Measurements from ENCODE around the gene ALG5.

ALG5 gene

DNA sequence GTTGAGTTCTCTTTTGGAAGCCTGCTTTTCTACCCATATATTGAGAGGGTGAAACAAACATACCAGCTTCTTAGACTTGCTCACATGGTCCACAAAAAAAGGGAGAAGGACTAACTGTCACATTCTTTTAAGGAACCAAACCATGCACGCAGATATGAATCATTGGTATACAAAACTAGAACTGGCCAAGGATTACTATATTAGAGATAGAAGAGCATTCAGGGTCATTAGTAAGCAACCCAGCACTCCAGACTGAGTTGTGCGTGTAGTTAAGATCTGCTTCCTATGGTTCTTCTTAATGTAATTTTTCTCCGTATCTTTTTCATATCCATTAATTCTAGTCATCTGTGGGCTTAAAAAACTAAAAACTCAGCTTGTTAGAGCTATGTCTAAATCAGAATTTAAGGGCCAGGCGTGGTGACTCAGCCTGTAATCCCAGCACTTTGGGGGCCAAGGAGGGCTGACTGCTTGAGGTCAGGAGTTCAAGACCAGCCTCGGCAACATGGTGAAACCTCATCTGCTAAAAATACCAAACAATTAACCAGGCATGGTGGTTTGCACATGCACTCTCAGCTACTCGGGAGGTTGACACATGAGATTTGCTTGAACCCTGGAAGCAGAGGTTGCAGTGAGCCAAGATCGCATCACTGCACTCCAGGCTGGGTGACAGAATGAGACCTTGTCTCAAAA is 19.6 kb downstream of the ALG5 start:
- DNase-seq (ENCODE audit: low read depth), result no peak

- DNase-seq (ENCODE audit: low read depth), result no peak
These were observed 24.0 kb downstream of the ALG5 start for GRCh38 chr13:36975172-36975571.

- DNase-seq (ENCODE audit: low read depth), result no peak
These were observed 25.4 kb downstream of the ALG5 start for GRCh38 chr13:36973621-36974295.

- DNase-seq (ENCODE audit: low read depth), result no peak
These were observed 26.1 kb downstream of the ALG5 start for GRCh38 chr13:36973009-36973408.

DNA sequence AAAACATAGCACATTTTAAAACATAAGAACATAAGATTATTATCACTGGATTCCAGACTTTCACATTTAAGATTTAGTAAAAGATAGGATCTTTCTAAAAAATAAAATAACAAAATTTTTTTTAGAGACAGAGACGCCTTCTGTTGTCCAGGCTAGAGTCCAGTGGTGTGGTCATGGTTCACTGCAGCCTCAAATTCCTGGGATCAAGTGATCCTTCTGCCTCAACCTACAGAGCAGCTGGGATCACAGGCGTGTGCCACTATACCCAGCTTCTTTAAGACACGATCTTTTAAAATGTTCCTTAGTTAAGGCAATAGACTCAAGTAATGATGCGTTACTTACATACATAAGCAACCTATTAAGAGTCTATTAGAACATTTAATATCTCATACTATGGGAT is 32.7 kb downstream of the ALG5 start:
- DNase-seq (ENCODE audit: low read depth), result no peak

- DNase-seq (ENCODE audit: low read depth), result no peak
These were observed 33.4 kb downstream of the ALG5 start for GRCh38 chr13:36965767-36966166.

DNA sequence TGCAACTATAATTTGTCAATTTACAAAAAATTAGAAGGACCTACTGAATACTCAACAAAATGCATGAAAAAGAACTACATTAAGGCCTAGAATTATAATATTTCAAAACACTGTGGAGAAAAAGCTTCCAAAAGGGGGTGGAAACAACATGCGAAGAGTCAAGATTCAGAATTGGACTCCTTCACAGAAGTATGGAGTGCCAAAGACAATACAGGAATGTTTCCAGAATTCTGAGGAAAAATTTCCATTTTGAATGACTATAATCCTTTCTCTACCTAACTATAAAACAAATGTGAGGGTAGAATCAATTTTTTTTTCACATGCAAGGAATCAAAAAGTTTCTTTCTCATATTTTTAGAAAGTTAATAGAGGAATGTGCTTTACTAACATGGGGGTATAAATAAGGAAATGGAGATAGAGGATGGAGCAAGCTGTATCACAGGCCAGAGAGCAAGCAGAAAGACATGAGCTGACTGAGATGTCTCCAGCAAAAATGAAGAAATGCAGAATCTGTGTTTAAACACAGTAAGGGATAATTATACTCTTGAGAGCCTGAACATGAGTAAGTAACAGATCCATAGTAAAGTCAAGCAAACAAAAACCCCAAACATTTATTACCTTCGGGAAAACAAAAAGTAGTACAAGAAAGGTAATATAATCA is 39.6 kb downstream of the ALG5 start:
- no peak for DNase-seq (ENCODE audit: low read depth)

DNA sequence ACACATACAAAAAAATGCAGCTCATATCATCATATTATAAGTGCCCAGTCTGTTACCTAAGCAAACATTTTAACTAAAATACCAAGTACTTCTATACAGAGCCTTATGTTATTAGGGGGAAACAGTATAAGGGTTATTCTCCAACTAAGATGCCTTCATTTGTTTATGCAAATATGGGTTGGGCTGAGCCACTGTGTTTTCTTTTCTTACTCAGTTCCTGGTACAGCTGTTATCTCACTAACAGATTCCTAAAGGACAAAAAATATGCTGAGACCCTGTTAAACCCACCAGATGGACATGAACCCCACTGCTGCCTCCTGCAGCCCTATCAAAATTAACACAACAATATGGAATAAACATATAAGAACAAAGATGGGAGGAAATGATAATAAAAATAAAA is 44.6 kb downstream of the ALG5 start:
- DNase-seq (ENCODE audit: low read depth), result no peak

DNA sequence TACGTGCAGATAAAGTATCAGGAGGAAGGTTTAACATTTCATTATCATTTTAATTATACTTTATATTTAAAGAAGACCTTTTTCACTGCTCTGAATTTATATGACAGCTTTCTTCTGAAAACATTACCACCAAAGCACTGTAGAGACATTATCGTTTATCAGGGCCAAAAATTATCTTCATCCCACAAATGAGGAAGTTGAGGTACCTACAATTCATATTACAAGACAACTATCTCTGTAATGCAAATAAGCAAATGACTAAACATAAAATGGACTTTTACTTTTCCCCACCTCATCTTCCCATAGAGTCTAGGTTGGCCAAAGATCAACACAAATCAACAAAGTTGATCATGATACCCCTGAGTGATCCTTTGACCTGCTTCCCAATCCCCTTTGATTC is 48.2 kb downstream of the ALG5 start:
- DNase-seq (ENCODE audit: low read depth), result no peak

- DNase-seq (ENCODE audit: low read depth), result no peak
These were observed 48.8 kb downstream of the ALG5 start for GRCh38 chr13:36950330-36950729.

DNA sequence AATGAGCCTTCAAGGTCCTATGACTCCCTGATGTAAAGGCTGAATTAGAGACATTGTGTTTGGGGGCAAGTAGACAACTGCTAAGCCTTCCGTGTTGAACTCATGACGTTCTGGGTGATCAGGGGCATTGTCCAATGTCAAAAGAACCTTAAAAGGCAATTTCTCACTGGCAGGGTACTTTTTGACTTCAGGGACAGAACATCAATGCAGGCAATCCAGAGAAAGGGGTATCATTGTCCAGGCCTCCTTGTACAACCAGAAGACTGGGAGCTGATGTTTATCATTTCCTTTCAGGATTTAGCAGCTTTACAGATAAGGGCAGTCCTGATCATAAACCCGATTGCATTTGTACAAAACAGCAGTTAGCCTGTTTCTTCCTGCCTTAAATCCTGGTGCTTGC is 54.1 kb downstream of the ALG5 start:
- no peak for DNase-seq (ENCODE audit: low read depth)

DNA sequence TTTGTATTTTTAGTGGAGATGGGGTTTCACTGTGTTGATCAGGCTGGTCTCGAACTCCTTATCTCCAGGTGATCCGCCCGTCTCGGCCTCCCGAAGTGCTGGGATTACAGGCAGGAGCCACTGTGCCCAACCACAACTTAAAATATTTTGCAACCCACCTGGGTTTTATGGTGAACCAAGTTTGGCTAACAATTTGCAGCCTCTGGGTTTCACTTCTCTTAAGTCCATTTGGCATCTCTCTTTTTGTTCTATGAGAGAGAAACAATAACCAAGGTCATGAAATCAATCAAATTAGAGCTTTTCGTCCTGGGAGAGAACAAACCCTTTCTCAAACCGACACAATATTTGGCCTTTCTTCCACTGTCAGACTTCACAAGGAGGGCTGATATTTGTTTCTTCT is 73.5 kb downstream of the ALG5 start:
- DNase-seq (ENCODE audit: low read depth), result no peak

- no peak for DNase-seq (ENCODE audit: low read depth)
These were observed 75.1 kb downstream of the ALG5 start for GRCh38 chr13:36924001-36924400.

GRCh38 chr13:36921631-36922301 is 77.4 kb downstream of the ALG5 start:
- no peak for DNase-seq (ENCODE audit: low read depth)

GRCh38 chr13:36920616-36921185 is 78.4 kb downstream of the ALG5 start:
- no peak for DNase-seq (ENCODE audit: low read depth)

DNA sequence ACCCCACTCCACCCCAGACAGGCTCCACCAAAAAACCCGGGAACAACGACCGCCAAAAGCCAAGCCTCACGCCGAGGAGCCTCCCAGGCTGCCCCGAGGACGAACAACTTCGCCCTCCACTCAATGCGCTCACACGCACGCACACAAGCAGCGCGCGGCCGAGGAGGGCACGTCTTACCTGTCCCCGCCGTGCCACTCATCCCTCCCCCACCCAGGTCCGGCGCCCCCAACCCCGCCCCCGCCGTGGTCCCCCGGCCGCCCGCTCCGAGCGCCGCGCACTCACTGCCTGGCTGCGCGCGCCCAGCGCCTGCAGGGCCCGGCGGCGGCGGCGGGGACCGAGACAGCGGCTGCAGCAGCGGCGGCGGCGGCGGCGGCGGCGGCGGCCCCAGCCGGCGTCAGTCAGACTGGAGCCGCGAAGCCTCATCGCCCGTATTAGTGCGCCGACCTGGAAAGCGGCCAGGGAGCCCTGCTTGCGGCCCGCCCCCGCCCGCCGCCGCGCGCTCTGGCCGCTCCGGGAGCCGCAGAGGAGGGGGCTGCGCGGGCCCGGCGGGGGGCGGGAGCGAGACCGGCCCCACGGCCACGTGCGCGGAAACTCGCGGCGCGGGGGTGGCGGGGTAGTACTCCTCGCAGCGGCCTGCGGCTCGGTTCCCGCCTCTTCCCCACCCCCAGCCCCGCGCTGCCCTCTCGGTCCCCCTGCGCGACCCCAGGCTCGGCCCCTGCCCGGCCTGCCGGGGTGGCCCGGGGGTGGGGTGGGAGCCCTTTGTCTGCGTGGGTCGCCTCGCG is 79.1 kb downstream of the ALG5 start, which contains the start of gene SMAD9:
TSS of gene SMAD9 (minus strand) at position 406 of the 783 bp plus-strand sequence. CDS start 40,549 bp downstream, outside the sequence.
- no peak for DNase-seq (ENCODE audit: low read depth)

GRCh38 chr13:36919171-36919832 is 79.8 kb downstream of the ALG5 start:
- DNase-seq (ENCODE audit: low read depth), result no peak

GRCh38 chr13:36918246-36919131 is 80.7 kb downstream of the ALG5 start:
- no peak for DNase-seq (ENCODE audit: low read depth)

DNA sequence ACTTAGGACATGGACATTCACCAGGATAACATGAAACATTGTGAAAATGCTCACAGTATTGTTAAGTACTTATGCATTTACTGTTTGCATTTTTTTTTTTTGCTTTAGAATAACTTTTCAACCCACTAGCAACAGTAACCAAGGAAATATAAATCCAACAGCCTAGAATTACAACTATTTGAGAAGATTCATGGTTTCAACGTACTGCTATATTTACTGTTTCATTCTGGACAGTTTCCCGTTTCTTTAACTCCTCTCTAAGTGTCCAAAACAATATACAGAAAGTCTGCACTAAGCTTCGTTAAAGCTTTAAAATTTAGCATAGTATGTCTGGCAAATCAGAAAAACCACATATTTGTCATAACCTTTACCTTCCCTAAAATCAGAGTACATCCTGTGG is 81.8 kb downstream of the ALG5 start:
- DNase-seq (ENCODE audit: low read depth), result no peak
